Endometrium (tissue), 2 donors: ENCODE results near the gene PPME1.

ENCODE experiments used
- FAIRE-seq: peaks from 2 replicates; lab custom pipeline; 2012; peaks lifted over from hg19 to GRCh38; lab: Jason Lieb, UNC
- donor health status: control.
- donor health status: control.

The PPME1 gene

GRCh38 chr11:74226907-74227306 lies 55.8 kb downstream of the PPME1 start:
- no peak for FAIRE-seq

GRCh38 chr11:74232311-74232950 lies 61.3 kb downstream of the PPME1 start:
- FAIRE-seq: no peak

GRCh38 chr11:74233683-74234082 lies 62.6 kb downstream of the PPME1 start:
- FAIRE-seq: no peak

DNA sequence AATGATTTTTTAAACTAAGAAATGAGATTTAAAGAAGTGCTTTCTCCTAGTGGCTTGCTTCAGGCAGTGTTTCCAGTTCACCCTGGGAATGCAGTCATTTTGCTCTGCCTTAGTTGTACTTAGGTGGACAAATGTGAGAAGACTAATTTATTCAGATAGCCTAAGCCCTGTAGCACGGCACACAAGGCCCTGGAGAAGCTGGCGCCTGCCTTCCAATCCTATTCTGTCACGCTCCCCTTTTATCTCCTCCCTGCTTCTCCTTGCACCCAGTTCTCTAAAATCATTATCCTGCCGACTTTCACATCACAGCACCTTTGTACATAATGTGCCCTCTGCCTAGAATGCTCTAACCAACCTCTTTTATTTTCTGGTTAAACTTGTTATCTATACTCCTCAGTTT lies 64.0 kb downstream of the PPME1 start:
- FAIRE-seq: no peak

GRCh38 chr11:74237541-74237940 lies 66.5 kb downstream of the PPME1 start:
- no peak for FAIRE-seq

GRCh38 chr11:74238243-74238642 lies 67.2 kb downstream of the PPME1 start:
- no peak for FAIRE-seq

DNA sequence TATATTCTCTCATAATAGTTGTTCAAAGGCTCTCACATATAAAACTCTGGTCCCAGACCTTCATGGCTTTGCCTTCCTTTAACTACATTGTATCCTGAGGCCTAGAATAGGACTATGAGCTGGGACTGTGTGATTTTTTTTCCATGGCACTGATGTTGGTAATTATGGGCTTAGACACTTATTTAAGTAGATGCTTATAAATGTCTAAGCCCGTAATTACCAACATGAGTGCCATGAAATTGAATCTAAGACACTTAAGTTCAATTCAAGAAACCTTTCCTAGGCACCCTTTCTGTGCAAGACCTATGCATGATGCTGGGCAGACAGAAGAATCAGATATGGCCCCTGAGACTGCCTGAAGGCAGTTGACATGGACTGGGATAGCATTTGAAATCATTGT lies 77.4 kb downstream of the PPME1 start:
- FAIRE-seq: no peak

DNA sequence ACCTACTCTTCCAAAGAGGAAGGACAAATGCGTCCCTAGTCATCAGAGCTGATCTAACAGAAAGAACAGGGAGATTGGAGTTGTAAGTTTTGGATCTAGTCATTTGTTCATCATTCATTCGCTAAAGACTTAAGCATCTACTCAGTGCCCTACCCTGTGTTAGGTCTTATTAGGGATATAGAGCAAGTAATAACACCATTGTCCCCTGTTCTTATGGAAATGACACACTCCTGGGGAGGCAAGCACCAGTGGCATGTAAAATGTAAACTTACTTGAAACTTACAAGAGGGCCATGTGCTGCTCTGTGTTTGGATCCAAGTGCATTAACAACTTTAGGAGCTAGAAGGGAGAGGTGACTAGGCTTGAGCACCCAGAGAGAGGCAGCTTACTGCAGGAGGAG lies 78.4 kb downstream of the PPME1 start:
- FAIRE-seq: no peak

DNA sequence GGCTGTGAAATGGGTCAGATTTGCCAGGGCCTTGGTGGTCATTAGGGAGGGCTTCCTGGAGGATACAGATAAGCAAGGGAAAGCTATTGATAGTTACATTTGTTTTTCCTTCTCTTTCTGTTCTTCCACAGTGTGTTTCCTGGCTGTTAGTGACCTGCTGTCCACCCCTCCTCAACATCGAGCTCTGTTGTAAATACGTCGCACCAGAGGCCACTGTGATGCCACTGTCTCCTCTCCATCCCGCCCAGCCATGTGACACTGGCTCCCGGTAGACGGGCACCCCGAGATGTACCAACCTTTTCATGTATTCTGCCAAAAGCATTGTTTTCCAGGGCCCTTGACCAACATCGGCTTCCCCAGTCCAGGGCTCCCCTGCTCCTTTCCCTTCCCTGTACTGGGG lies 82.3 kb downstream of the PPME1 start:
- no peak for FAIRE-seq

DNA sequence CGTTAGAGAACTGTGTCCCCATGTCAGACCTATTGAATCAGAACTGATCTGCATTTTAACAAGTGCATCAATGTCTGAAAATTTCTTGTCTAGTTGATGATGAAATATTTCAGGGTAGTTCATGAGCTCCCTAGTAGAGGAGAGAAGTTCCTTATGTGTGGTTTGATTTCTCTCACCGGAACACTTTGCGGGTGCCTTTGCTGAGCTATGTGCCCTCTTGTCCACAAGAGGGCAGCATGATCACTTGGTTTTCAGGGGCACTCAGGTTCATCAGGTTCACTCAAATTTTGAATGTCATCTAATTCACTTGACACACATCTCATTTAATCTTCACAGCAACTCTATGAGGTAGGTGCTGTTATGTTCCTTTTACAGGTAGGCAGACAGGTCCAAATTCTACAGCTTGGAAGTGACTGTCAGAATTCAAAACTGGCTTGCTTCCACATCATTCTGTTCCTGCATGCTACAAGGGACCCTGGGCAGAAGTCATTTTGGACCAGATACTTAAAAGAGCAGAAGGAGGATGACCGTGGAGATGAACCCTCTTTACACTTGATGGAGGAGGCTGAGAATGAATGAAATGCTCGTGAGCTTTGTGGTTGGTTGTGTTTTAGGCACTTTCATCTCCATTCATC lies 84.8 kb downstream of the PPME1 start:
- FAIRE-seq: peak; percentile 33

DNA sequence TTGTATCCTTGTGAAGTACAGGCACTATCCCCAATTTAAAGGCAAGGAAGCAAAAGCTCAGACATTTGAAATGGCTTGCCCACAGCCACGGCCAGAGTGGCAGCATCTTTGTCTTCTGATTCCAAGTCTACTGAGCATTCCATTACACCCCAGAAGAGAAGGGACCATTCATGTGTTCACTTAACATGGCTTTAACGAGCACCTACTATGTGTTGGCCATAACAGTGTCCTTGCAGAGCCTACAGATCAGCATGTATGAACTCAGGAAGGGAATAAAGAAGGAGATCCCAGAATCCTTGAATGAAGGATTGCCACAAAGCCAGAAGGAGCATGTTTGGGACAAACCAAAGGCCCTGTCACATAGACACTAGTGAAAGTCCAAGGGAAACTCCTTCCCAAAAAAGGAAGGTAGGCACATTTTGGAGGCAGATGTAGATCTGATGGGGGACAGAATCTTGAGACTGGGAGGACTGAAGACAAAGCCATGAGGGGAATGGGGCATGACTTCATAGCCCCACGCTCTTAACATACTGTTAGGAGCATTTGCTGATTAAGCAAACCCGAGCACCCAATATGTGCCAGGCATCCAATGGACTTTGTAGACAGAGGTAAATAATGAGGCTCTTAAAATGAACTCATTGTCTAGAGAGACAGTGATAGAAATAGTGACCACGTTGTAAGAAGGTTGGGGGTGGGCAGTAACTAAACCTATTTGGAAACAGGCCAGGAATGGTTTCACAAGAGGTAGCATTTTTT lies 85.5 kb downstream of the PPME1 start:
- no peak for FAIRE-seq

DNA sequence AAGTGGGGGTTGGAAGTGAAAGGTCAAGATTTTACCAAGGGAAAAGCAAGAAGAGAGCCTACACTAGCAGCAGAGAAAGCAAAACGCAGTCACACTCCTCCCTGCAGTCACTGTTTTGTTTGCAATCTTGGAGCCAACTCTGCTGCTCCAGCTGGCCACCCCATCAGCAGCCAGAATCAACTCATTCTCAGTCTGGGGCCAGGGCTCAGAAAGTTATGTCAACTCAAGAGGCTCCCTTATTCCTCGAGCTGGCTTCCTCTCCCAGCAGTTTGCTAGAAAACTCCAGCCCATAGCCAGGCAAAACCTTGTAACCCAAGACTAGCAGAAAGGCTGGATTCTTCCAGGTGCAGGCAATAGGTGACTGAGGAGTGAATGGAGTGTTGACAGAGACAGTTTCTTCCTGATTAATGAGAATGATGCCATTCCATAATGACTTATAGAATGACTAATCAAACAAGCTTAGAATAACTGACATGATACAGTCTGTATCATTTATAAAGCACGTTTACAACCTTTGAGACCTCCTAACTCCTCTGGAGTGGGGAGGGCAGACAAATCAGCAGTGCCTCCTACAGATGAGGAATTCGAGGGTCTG lies 87.0 kb downstream of the PPME1 start:
- FAIRE-seq: no peak

DNA sequence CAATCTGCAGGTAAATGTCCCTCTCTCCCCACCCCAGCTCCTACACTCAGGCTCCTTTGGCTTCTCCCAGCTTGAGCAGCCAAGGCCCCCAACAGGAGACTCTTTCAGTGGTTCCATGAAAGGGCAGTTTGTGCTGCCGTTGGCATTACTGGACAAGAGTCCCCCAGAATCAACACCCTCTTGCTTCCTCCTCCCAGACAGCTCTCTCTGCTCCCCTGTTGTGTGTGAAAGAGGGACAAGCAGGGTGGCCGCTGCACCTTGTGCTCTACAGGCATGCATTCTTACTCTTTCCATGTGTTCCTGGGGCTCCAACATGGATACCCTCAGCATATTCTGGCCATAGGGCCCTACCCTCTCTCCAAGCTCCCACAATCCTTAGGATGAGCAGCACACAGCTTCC lies 91.6 kb downstream of the PPME1 start:
- no peak for FAIRE-seq

DNA sequence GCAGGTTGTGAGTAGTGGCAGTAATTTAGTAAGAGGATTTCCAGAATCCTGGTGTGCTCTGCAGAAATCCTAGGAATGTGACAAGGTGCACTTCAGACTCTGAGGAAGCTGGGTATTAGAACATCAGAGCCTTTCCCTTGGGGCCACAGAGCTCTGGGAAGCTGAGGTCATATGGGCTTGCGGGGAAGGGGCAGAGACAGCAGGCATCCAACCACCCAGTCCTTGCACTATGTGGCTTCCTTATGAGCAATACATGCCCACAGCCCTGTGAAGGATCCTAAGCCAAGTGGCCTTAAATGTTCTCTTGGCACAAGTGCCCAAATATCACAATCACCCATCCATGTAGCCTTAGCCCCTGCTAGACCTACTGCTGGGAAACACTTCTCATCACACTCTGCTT lies 94.2 kb downstream of the PPME1 start:
- no peak for FAIRE-seq

DNA sequence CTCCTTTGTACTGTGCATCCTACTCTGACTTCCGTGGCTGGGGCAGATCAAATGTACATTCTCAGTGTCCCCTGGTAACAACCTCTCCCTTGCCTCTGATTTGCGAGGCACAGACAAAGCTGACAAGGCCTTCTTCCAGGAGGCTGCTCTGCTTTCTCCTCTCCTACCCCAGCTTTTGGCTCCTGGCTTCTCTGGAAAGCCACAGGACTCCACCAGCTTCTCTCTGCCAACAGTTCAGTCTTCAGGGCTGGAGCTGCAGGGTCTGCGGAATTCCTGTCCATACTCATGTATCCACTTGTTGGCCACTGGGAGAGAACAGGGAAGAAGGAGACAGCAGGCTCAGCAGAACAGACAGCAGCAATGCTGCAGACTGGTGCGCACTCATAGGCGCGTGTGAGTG lies 95.9 kb downstream of the PPME1 start:
- FAIRE-seq: no peak

- no peak for FAIRE-seq
Measured at GRCh38 chr11:74268456-74268855, 97.4 kb downstream of the PPME1 start.

- no peak for FAIRE-seq
Measured at GRCh38 chr11:74269161-74269811, 98.2 kb downstream of the PPME1 start.

DNA sequence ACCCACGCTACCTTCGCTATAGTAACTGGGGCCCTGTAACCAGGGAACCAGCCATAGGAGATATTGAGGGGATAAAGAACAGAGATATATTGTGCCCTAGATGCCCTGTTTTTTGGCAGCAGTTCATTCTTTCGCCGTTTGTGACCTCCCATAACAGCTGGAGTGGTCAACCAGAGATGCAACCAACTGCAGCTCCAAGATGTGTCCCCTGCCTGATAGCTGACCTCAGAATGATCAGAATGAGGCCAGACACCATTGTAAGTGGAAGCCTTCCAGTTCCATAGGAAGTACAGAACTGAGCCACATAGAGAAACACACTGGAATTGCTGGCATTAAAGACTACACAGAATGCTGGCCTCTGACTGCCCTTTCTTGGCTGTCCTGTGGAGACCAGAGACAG lies 101.2 kb downstream of the PPME1 start:
- FAIRE-seq: no peak

GRCh38 chr11:74276581-74276980 lies 105.5 kb downstream of the PPME1 start:
- no peak for FAIRE-seq

DNA sequence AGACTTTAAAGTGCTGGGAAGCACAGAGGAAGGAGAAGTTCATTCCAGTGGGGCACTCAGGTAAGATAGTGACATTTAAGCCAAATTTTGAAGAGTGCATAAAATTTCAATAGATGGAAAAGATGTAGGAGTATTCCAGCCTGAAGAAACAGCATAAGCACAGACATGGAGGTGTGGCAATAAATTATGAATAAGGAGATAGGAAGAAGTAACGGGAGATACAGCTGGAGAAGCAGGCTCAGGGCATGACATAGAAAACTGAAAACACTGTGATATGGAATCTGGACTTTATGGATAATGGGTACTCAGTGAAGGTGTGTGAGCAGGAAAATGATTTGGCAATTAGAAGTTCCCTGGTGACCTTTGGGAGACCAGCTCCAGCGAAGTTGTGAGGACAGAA lies 107.0 kb downstream of the PPME1 start:
- no peak for FAIRE-seq

GRCh38 chr11:74278721-74279161 lies 107.7 kb downstream of the PPME1 start:
- no peak for FAIRE-seq

DNA sequence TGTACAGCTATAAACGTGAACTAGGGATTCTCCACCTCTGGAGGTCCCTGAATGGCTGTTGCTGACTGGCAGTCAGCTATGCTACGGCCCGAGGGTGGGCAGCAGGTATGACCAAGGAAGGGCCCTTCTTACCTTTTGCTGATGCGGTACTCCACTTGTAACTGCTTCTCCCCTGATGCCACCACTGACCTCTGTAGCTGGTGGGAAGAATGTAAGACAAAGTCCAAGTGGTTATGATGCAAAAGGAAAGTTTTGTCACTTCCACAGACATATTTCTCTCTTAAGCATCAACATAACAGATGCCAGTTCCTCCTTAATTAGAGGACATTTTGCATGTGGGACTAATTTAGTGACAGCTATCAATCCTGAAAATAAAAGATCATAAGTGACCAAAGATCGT lies 108.2 kb downstream of the PPME1 start:
- no peak for FAIRE-seq

GRCh38 chr11:74280494-74280893 lies 109.4 kb downstream of the PPME1 start:
- FAIRE-seq: no peak
